GM10847 (cell line): ENCODE measurements around the gene PADI4.

Source experiments
- POLR2A ChIP-seq: IDR thresholded peaks from 2 replicates; pipeline ENCODE4 v1.6.1; 2011; ENCODE audit not compliant: insufficient read length; ENCODE audit errors: extremely low read depth

The PADI4 gene

GRCh38 chr1:17371896-17372295, 63.9 kb downstream of the PADI4 start, which contains the start of gene PADI6:
TSS of gene PADI6 (plus strand) at chr1:17372196. CDS start at chr1:17372246, 50 bp downstream.
- TF ChIP-seq POLR2A: no peak

DNA sequence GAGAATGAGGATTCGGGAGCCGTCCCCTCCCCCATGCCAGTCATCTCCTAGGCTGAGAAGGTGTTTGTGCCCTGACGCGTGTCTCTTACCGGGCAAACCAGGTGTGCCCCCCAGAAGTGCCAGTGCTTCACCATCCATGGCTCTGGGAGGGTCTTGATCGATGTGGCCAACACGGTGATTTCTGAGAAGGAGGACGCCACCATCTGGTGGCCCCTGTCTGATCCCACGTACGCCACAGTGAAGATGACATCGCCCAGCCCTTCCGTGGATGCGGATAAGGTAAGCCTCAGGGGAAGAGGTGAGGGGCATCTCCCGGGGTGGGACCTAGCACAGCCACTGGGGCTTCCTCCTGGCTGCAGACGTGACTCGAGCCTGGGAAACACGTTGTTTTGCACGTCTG, 65.0 kb downstream of the PADI4 start:
- TF ChIP-seq POLR2A: no peak

DNA sequence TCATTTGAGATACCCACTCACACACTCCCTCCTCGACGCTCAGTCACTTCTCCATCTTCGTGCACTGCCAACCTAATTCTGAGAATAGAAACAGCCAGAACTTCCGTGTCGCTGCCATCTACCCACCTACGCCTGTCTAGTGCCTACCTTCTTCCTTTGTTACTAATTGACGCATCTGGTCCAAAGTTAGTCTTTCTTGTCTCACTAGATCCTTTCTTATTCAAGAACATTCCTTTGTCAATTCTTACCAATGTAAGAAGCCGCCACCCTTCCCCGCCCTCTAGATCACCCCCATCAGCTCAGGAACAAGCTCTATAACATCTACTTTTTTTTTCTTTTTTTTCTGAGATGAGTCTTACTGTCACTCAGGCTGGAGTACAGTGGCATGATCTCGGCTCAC, 67.7 kb downstream of the PADI4 start:
- no peak for TF ChIP-seq POLR2A

DNA sequence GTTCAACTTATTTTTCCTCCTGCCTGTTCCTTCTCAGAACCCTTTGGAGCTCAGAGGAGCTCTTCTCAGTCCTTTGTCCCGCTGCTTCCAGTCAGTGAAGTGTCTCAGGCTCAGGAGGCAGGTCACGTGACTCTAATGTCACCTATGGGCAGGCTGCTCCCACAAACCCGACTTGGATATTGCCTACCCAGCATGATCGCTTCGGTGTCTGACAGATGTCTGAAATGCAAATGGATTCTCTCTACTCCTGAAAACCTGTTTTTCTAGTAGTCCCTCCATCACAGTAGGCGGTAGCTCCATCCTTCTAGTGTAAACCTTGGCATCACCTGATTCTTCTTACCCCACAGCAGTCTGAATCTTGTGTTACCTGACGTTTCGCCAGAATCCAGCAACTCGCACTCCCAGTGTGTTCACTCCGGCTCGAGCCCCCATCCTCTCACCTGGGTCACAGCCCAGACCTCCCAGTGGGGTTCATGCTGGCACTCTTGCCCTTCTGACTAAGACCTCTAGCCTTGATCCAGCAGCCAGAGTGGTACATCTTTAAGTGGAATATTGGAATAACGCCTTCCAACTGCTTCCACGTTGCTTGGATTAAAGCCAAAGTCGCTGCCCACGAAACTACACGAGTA, 69.4 kb downstream of the PADI4 start:
- TF ChIP-seq POLR2A: no peak

DNA sequence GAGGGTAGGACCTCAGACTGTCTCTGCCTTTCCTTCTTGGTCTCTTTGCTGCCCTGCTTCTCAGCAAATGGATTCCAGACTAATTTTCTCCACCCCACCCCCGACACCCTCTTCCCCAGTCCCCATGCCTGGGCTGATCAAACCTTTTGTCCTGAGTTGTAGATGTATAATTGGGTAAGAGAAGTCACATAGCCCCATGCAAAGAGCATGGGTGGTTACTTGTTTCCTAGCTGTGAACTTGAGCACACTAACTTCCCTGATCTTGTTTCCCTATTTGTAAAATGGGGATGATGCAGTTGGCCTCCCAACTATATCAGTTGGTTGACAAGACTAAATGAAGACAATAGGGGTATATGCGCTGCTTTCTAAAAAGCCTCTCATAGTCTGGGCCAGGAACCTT, 73.2 kb downstream of the PADI4 start:
- TF ChIP-seq POLR2A: no peak

DNA sequence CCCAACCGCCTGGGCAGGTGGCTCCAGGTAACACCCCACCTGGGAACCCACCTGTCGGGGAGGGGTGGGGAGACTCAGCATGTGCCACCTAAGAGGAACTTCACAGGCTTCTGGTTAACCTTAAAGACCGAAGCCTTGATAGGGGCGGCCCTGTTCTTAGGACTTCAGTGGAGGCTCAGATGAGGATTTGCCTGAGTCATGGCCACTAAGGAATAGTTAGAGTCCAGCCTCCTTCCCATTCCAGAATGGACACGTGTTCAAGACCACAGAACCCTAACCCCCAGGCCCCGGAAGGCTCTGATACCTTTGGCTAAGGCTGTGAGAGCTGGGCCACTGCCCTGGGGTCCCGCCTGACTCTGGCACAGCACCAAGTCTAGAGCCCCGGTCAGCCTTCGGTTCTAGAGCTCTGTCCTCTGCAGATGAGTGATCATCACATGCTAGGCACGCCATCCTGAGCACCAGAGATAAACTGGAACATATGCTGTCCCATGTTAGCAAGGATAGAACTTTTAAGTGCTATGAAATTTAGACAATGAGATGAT, 84.3 kb downstream of the PADI4 start:
- TF ChIP-seq POLR2A: no peak

- TF ChIP-seq POLR2A: no peak
Observed at GRCh38 chr1:17393230-17393629, 85.2 kb downstream of the PADI4 start.

DNA sequence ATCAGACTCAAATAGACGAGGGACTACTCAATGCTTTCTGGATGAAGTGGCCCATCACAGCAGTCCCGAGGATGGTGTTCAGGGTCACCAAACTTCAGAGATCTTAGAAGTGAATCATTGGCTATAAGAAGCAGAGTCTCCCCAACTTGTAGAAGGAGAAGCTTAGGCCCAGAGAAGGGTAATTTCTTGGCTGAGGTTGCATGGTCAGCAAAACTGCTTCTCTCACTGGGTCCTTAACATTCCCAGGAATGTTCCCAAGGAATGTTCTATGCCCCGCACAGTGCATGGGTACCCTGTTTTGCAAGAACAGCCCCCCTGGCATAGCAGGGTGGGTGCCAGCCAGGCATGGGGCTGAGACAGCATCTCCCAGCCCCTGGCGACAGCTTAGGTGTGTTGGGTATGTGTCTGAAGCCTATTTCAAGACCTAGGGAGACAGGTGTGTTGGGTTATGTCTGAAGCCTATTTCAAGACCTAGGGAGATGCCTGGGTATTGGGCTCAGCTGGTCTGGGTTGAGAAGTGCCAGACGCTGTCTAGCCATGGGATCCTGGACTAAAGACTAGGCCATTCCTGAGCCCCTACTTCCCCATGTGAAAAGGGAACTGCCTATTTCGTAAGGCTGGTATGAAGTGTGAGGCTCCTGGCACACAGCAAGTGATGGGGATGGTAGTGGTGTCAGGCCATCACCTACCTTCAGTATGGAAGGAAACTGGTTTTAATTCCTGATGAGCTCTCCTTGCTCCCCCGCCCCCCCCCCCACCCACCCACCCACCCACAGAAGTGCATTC, 90.1 kb downstream of the PADI4 start:
- no peak for TF ChIP-seq POLR2A

DNA sequence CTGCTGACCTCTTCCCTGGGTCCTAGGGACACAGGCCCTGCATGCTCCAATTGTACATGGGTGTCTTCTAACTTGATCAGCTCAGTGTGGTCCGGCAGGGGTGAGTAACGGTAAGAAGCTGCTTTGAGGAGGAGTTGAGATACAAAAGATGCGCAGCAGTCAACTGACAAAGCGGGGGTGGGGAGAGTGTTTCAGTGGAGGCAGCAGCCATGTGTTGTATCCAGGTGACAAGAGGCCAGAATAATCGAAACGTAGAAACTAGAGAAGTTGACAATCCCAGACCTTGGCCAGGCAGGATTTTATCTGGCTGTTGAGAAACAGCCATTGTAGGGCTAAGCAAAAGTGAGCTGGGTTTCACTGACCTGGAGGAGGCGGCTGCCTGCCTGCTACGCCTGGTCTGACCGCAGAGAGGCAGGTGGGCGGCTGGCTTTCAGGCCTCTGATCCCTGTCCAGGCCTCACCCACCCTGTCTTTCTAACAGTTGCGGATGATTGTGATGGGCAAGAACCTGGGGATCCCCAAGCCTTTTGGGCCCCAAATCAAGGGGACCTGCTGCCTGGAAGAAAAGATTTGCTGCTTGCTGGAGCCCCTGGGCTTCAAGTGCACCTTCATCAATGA, 92.8 kb downstream of the PADI4 start:
- TF ChIP-seq POLR2A: no peak

DNA sequence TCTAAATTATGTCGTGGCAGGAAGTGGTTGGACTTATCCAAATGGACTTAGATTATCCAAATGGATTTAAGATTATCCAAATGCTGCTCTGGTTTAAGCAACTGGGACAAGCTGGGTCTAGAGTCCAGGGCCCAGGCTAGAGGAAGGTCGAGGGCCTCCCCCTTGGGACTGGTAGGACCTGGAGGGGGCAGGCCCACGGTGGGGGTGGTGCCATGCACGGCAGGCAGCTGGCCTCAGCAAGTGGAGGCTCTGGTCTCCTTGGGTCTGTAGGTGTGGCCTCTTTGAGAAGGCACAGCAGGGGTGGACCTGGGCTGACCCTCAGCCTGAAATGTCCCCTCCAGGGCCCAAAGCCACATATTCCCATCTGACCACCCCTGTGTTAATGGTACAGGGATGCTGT, 93.8 kb downstream of the PADI4 start:
- TF ChIP-seq POLR2A: no peak

DNA sequence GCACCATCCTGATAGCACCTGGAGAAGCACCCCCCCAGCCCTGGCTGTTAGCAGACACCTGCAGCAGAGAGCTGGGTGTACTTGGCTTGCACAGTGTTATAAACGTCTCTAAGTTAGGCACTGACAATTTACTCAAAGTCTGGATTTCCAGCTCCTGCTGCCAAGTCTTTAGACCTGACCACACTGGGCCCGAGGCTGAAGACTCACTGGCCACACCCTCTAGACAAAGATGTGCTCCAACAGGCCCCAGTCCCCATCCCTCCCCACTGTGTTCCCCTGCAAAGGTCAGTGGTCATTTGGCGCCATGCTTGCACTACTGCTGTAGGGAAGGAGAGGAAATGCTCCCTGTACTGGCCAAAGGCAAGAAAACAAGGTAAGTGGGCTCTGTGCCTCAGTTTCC, 95.1 kb downstream of the PADI4 start:
- no peak for TF ChIP-seq POLR2A

DNA sequence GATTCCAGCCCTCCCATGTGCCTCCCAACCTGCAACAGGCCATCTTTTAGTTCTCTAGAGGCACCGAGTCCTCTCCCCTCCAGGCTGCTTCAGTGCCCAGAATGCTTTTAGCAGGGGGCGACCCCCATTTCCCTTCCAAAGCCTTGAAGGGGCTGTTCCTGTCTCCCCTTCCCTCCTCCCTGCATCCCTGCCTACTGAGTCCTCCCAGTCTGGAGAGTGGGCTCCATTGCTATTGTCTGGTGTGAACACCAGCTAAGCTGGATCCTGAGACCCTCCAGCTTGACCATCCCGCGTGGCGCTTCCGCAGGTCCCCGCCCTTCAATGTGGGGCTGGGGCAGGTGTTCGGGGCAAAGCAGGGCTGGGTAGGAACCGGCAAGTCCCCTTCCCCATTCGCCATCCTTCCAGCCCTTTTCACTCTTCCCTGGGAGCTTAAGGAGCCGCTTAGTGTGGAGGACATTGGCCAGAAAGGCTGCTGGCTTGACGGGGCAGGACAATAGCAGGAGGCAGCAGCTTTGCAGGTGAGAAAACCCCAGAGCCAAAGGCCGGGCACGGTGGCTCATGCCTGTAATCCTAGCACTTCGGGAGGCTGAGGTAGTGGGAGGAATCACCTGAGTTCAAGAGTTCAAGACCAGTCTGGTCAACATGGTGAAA, 96.2 kb downstream of the PADI4 start:
- no peak for TF ChIP-seq POLR2A

- no peak for TF ChIP-seq POLR2A
Observed at GRCh38 chr1:17404820-17405219, 96.8 kb downstream of the PADI4 start.

DNA sequence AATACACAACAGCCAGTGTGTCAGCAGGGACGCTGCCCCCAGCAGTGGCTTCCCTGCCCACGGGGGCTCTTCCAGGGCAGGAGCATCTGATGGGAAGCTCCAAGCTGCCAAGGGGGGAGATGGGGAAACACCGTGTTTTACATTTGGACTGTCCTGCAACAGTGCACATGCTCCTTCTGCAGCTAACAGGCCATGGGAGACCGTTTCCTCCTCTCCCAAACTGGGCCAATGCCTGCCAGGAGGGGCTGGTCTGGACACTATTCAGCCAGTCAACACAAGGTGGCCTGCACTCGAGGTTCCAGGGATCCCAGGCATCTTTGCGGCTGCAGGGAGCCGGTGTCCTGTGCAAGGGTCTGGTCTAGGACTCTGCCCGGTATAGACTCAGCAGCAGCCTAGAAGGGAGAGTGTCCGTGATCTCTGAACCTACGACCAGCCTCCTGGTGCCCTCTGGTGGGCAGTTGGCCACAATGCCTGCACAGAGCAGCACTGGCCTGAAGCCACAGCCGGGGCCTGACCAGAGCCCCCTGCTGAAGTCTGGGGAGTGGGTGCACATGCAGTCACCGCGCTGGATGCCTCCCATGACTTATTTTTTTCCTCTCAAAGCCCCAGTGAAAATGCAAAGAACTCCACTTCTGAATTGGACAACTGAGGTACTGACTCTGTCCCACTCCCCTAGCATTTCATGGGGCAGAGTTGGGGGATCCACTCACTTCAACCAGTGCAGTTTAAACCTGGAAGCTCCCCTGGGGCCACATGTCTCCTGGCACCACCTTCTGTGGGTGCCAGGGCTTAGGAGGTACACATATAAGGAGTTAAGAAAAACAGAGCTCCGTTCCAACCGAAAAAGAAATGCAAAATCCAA, 98.1 kb downstream of the PADI4 start:
- peak; percentile 25 for TF ChIP-seq POLR2A
